ENCODE data around the gene NDUFV2. TPM values are rescaled to one million over a fixed set of nuclear protein-coding genes. Genes with fewer than 3 reads are reported as not detected.

NDUFV2 gene
- 140 and 228 TPM in 2 replicates for total RNA-seq (ENCODE audit: low replicate concordance)

DNA sequence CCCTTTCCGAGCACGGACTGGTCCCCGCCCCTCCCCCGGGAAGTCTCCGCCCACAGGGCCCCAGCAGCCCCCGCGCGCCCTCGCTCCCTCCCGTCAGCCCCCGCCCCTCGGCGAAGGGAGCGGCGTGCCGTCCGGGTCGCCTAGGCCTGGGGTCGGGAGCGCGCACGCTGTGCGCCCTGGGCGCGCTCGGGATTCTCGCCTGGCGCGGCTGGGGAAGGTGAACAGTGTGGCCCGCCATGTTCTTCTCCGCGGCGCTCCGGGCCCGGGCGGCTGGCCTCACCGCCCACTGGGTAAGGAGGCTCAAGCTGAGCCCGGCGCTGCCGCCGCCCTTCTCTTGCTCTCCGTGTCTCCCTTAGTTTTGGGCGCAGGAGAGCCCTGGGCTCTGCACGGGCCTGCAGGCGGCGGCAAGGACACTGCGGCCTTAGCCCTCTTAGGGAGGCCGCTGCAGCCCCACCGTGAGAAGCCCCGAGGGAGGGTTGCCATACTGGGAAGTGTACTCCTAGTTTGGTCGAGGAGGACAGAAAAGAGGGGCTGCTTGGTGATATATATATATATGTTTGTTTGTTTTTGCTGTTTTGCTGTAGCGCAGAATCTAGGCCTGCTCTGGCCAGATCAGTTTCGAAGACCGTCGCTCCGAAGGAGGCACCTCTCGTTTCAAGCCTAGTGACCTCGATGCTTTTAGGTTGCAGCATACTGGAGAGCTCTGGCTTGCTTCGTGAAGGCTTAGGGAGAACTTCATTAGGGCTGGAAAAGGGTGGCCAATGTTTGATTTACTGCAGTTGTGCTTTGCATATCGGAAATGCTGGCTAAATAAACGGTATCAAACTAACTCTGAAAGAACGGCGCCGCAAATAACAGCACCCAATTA is at the start of gene NDUFV2:
Gene NDUFV2 (plus strand): TSS at position 192 of the 868 bp plus-strand sequence. CDS start 45 bp downstream, at position 237.
- Mint-ChIP-seq H3K36me3 (peaks cover 2% of the 10 kb centered on the region), H3K9me3 (no peaks in the 10 kb centered on the region), H3K4me1 (peaks cover 57% of the 10 kb centered on the region), H3K4me3 (peak within 1 kb of the TSS; percentile 96), H3K27me3 (ENCODE audit: insufficient read depth, low read depth) (no peaks in the 10 kb centered on the region), H3K27ac (peak within 1 kb of the TSS; percentile 96)
- H3K27me3 ChIP-seq = no peaks in the 10 kb centered on the region
- no peaks in the 10 kb centered on the region for H3K36me3 ChIP-seq
- H4K20me1 ChIP-seq (ENCODE audit: low read depth) = peaks cover 47% of the 10 kb centered on the region
- H3K9ac ChIP-seq = peak within 1 kb of the TSS; percentile 81
- peaks cover 52% of the 10 kb centered on the region for H3K79me2 ChIP-seq (ENCODE audit: low read depth)
- H3K9me3 ChIP-seq (ENCODE audit: low read depth) = no peaks in the 10 kb centered on the region
- H3F3A ChIP-seq (ENCODE audit: low read depth) = peaks cover 29% of the 10 kb centered on the region
- peak within 1 kb of the TSS; percentile 84 for H3K27ac ChIP-seq
- peak within 1 kb of the TSS; percentile 75 for H3K4me3 ChIP-seq
- H3K4me1 ChIP-seq = peaks cover 48% of the 10 kb centered on the region
- peak; percentile 98 for DNase-seq (ENCODE audit: low spot score)
- peak within 1 kb of the TSS; percentile 93 for H3K4me2 ChIP-seq
- H2AFZ ChIP-seq (replicated peaks) = peak within 1 kb of the TSS; percentile 35
- TF ChIP-seq EZH2 (IDR thresholded peaks at IDR 0.05) (no peak), EZH2phosphoT487 (IDR thresholded peaks at IDR 0.05) (no peak)
- TF ChIP-seq, protein P1, sequence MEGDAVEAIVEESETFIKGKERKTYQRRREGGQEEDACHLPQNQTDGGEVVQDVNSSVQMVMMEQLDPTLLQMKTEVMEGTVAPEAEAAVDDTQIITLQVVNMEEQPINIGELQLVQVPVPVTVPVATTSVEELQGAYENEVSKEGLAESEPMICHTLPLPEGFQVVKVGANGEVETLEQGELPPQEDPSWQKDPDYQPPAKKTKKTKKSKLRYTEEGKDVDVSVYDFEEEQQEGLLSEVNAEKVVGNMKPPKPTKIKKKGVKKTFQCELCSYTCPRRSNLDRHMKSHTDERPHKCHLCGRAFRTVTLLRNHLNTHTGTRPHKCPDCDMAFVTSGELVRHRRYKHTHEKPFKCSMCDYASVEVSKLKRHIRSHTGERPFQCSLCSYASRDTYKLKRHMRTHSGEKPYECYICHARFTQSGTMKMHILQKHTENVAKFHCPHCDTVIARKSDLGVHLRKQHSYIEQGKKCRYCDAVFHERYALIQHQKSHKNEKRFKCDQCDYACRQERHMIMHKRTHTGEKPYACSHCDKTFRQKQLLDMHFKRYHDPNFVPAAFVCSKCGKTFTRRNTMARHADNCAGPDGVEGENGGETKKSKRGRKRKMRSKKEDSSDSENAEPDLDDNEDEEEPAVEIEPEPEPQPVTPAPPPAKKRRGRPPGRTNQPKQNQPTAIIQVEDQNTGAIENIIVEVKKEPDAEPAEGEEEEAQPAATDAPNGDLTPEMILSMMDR (IDR thresholded peaks at IDR 0.05) = no peak

GRCh38 chr18:9053814-9054213 is 48.7 kb upstream of the NDUFV2 start:
- Mint-ChIP-seq H3K27me3 (ENCODE audit: insufficient read depth, low read depth) (peaks cover 2% of the 10 kb centered on the region), H3K36me3 (peaks cover 2% of the 10 kb centered on the region), H3K9me3 (peaks cover 29% of the 10 kb centered on the region), H3K4me3 (no peak overlapping the region), H3K27ac (no peak overlapping the region), H3K4me1 (no peaks in the 10 kb centered on the region)
- Histone ChIP-seq H3K4me1 (no peaks in the 10 kb centered on the region), H3K9ac (no peak overlapping the region), H3K4me2 (no peak overlapping the region), H3K27ac (no peak overlapping the region), H3K79me2 (ENCODE audit: low read depth) (no peaks in the 10 kb centered on the region), H3K4me3 (no peak overlapping the region), H4K20me1 (ENCODE audit: low read depth) (no peaks in the 10 kb centered on the region), H3K36me3 (no peaks in the 10 kb centered on the region), H3F3A (ENCODE audit: low read depth) (no peaks in the 10 kb centered on the region), H3K9me3 (ENCODE audit: low read depth) (peaks cover 3% of the 10 kb centered on the region), H3K27me3 (no peaks in the 10 kb centered on the region), H2AFZ (replicated peaks) (no peak overlapping the region)
- TF ChIP-seq EZH2phosphoT487 (IDR thresholded peaks at IDR 0.05) (no peak), EZH2 (IDR thresholded peaks at IDR 0.05) (no peak)
- TF ChIP-seq, protein P1 (IDR thresholded peaks at IDR 0.05) = no peak
- no peak for DNase-seq (ENCODE audit: low spot score)

DNA sequence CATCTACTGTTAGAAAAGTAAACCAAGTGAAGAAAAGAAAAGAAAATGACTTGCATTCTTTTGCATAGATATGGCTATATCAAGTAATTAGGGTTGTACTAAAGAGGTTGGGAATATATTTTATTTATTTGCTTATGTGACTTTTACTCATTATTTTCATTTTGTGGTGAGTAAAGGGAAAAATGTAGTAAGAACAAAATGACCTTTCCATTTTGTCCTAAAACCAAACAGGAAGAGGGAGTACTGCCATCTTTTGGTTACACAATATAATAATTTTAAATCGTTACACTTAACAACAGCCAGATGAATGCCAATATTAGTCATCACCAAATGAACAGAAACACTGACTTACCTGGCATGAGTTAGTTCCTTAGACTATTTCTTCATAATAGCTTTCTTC is 47.3 kb upstream of the NDUFV2 start:
- no peak for DNase-seq (ENCODE audit: low spot score)
- Histone ChIP-seq H3K9ac (no peak overlapping the region), H3K4me2 (no peak overlapping the region), H2AFZ (replicated peaks) (no peak overlapping the region), H3K36me3 (no peaks in the 10 kb centered on the region), H3K4me1 (no peaks in the 10 kb centered on the region), H3K79me2 (ENCODE audit: low read depth) (no peaks in the 10 kb centered on the region), H3K27ac (no peak overlapping the region), H3F3A (ENCODE audit: low read depth) (no peaks in the 10 kb centered on the region), H4K20me1 (ENCODE audit: low read depth) (no peaks in the 10 kb centered on the region), H3K4me3 (no peak overlapping the region), H3K9me3 (ENCODE audit: low read depth) (peaks cover 3% of the 10 kb centered on the region), H3K27me3 (no peaks in the 10 kb centered on the region)
- peaks cover 2% of the 10 kb centered on the region for H3K27me3 Mint-ChIP-seq (ENCODE audit: insufficient read depth, low read depth)
- peaks cover 2% of the 10 kb centered on the region for H3K36me3 Mint-ChIP-seq
- no peak overlapping the region for H3K27ac Mint-ChIP-seq
- no peaks in the 10 kb centered on the region for H3K4me1 Mint-ChIP-seq
- TF ChIP-seq EZH2 (IDR thresholded peaks at IDR 0.05) = no peak
- TF ChIP-seq, protein P1 (IDR thresholded peaks at IDR 0.05) = peak; percentile 6
- no peak overlapping the region for H3K4me3 Mint-ChIP-seq
- peaks cover 17% of the 10 kb centered on the region for H3K9me3 Mint-ChIP-seq

All from neural progenitor cell (in vitro differentiated cells).